NOMO-1 treated with dmso at 0.1 percent for 144 hours (cell line): ENCODE measurements around the gene ARHGAP15.

Source experiments
- DNase-seq: peaks from one replicate; lab custom pipeline; 2025; ENCODE audit not compliant: unreplicated experiment; lab: John Stamatoyannopoulos, UW

ARHGAP15 gene

DNA sequence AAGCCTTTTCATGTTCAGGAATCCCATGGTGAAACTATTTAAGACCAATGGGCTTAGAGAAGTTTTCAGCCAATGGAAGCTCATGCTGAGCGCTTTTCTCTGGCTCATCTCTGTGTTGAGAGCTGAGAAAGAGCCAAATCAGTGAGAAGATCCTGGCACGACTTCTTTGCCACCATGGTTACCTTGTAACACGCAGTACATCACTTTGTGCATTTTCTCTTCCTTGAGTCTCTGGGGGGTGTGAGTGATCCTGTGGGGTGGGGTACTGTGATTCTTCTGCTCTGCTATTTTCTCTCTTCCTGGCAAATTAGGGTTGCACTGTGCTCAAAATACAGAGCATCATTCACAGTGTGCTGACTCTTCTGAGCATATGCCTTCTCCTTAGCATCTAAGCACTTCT, 664.2 kb downstream of the ARHGAP15 start:
- no peak for DNase-seq

DNA sequence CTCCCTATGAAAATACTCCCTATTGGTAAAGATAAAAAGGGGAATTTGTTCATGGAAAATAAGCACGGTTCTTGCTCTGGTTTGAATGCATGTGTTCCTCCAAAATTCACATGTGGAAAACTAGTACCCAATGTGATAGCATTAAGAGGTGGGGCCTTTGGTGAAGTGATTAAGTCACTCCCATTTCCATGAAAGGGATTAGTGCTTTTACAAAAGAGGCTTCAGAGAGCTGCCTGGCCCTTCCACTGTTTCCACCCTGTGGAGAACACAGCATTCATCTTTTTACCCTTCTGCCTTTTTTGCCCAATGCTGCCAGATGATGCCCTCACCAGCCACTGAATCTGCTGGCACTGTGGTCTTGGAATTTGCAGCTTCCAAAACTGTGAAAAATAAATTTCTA, 666.8 kb downstream of the ARHGAP15 start:
- DNase-seq = no peak

DNA sequence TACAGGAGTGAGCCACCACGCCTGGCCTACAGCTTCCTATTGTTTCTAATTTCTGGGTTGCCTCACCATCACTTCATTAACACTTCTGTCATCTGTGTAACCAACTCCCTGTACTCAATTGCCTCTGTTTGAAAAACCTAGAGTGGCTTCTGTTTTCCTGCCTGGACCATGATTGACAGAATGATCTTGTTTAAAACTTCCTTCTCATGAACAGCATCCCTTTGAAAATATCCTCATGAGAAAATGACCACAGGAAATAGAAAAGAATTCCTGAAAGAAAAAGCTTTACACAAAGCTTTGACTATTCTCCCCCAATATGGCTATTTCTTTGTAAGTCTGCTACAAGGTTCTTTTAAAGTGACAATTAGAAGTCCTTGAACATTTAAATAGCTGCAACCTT, 672.3 kb downstream of the ARHGAP15 start:
- no peak for DNase-seq

GRCh38 chr2:143802242-143802641, 673.0 kb downstream of the ARHGAP15 start:
- no peak for DNase-seq

DNA sequence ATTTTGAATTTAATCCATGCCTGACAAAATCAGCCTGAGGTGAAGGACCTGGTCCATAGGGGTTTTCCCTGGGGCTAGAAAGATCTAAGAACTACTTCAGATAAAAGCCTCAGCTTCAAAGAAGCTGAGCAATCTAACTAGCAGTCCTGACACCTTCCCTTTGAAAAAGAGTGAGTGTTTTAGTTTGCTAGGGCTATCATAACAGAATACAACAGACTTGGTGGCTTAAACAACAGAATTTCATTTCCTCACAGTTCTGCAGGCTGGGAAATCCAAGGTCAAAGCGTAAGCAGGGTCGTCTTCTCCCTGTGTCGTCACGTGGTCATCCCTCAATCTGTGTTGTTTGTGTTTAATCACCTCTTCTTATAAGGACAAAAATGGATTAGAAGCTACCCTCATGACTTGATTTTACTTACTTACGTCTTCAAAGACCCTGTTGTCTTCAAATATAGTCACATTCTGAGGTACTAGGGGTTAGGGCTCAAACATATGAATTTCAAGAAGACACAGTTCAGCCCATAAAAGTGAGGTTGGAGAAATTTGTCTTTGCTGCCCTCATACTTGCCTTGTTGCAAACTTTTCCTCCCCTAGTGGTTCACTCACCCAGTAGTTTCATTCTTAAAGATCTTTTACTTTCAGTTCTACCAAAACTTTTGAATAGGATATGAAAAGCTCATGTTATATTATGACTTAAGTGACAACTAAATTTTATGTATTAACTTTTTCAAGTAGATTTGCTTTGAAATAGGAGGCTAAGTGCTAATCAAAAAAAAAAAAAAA, 673.8 kb downstream of the ARHGAP15 start:
- DNase-seq = no peak

- DNase-seq = no peak
These were observed 674.7 kb downstream of the ARHGAP15 start for GRCh38 chr2:143803936-143804335.

DNA sequence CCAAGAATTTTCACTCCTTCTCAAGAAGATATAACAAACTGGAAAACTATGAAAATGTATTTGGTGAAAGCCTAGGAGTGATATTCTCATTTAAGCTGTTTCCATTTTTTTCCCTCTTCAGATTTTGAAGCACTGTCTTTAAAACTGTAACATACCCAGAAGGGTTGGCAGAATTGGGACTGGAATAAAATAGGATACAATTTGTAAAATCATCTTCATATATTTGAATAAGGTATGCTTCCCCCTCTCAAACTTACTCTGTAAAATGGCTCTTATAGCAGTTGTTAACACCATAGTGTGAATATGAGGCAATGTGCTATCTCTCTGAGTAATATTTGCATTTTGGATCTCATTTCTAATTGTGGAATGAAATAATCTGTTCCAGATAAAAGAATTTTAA, 676.4 kb downstream of the ARHGAP15 start:
- DNase-seq = no peak

- DNase-seq = no peak
These were observed 678.0 kb downstream of the ARHGAP15 start for GRCh38 chr2:143807192-143807591.

DNA sequence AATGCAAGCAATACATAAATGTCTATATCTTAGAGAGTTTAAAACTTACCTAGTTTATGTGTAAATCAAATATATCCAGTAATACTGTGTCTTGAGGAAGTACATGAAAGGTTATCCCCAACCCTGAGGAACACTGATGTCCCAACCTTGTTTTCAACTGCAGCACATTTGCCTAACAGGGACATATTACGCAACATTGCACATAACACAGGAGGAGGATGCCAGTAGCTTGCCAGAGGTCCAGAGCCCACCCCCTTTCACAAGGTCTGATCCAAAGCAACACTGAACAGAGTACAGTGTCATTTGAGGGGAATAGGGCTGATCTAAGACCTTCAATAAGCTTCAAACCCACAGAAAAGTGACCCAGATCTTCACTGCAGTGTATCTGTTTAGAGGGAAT, 678.5 kb downstream of the ARHGAP15 start:
- DNase-seq = peak; percentile 55

- peak; percentile 54 for DNase-seq
These were observed 678.9 kb downstream of the ARHGAP15 start for GRCh38 chr2:143808166-143808565.

DNA sequence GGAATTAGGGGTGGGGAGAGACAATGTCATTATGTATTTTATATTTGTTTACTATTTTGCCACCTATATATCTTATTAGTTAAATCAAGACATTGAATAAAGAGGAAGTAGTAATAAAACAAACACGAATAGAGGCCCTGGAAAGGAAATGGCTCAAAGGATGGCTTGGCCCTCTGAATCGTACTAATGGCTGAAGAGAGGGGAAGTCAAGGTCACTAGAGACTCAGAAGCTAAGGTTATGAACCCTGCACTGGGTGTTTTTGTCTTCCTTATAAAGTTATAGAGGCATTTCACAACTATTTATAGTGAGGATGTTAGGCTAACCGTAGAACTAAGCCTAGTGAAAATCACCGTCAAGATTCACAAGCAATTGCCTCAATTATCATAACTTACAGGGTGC, 685.9 kb downstream of the ARHGAP15 start:
- DNase-seq = peak; percentile 43

GRCh38 chr2:143816916-143817315, 687.7 kb downstream of the ARHGAP15 start:
- no peak for DNase-seq
